Cardiac muscle cell (in vitro differentiated cells and primary cell): Measurements from ENCODE around the gene ACSBG1. TPM values are rescaled to one million over a fixed set of nuclear protein-coding genes. Genes with fewer than 3 reads are reported as not detected.

Source experiments
- DNase-seq, 2 donors: peaks; one replicate each; pipeline versions ENCODE4 v3.0.0 to v3.0.0-alpha.2; 2010 to 2017; ENCODE audit warnings: low read depth in 1 of 2, low spot score in 1 of 2
- H3K27ac ChIP-seq: fragments of 200-600 bp; sonication (generic); 2 replicates; pipeline ENCODE4 v1.5.1; 2016
- H3K27me3 ChIP-seq: fragments of 200-600 bp; sonication (generic); 2 replicates; pipeline ENCODE4 v1.6.0; 2016; ENCODE audit warnings: control low read depth
- H3K36me3 ChIP-seq: fragments of 200-600 bp; sonication (generic); 2 replicates; pipeline ENCODE4 v1.5.1; 2016; ENCODE audit warnings: control low read depth
- H3K4me1 ChIP-seq: fragments of 200-600 bp; sonication (generic); 2 replicates; pipeline ENCODE4 v1.8.1; 2017; ENCODE audit warnings: low read depth, mild to moderate bottlenecking, mixed run types
- H3K4me3 ChIP-seq: fragments of 200-600 bp; sonication (generic); 2 replicates; pipeline ENCODE4 v1.5.1; 2016; ENCODE audit warnings: mild to moderate bottlenecking
- H3K9me3 ChIP-seq: fragments of 200-600 bp; sonication (generic); 2 replicates; pipeline ENCODE4 v1.5.1; 2017; ENCODE audit warnings: low read depth, mild to moderate bottlenecking, control low read depth
- polyA plus RNA-seq: library from polyadenylated mRNA; unstranded; fragments of >200 nt; fragmentation: Nextera tagmentation; extraction: Ambion mirVana; gene quantifications from 2 replicates; pipeline ENCODE4 v1.2.1, GENCODE V29; 2016
- total RNA-seq: library from RNA; depleted of rRNA; stranded (reverse); fragments of >200 nt; gene quantifications from 2 replicates; pipeline ENCODE4 v1.2.3, GENCODE V29; 2016
- TF ChIP-seq, protein P1 (sequence below): IDR thresholded peaks from 2 replicates; pipeline ENCODE4 v1.5.1; 2012; ENCODE audit warnings: low read depth, mild to moderate bottlenecking, low read length

ACSBG1 gene
- total and polyA plus RNA-seq, 2 experiments from 2014 or later = 0.13 to 0.24 TPM

DNA sequence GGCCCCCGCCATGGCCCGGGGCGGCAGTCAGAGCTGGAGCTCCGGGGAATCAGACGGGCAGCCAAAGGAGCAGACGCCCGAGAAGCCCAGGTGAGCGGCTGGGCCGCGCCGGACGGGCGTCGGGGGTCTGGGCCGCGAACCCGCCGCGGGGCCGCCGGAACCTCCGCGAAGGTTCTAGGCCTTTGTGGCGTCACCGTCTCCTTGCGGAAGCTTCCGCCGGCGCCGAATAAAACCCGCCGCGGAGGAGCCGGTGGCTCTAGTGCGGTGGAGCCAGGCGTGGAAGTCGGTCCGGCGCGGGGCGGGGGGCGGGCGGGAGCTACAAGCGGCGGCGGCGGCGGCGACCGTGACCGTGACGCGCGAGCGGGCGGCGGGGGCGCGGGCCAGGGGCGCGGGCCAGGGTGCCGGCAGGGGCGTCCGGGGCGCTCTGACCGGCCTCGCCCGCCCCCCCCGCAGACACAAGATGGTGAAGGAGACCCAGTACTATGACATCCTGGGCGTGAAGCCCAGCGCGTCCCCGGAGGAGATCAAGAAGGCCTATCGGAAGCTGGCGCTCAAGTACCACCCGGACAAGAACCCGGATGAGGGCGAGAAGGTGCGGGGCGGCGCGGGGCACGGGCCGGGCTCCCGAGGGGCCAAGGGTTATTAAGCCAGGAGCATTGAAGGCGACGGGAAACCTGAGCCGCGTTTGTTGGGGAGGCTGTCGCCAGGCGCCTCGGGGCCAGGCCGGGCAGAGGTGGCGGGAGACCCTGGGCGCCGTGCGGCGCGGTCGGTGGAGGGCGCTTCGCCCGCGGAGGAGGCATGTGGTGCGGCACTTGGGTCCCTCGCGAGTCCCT is 30.2 kb upstream of the ACSBG1 start, which contains the start of gene DNAJA4:
Gene DNAJA4, plus strand, starts transcription at position 259 of the 833 bp plus-strand sequence. Its CDS starts 202 bp downstream, at position 461.
- peaks cover 8% of the 10 kb centered on the region for H3K27me3 ChIP-seq
- TF ChIP-seq, protein P1, sequence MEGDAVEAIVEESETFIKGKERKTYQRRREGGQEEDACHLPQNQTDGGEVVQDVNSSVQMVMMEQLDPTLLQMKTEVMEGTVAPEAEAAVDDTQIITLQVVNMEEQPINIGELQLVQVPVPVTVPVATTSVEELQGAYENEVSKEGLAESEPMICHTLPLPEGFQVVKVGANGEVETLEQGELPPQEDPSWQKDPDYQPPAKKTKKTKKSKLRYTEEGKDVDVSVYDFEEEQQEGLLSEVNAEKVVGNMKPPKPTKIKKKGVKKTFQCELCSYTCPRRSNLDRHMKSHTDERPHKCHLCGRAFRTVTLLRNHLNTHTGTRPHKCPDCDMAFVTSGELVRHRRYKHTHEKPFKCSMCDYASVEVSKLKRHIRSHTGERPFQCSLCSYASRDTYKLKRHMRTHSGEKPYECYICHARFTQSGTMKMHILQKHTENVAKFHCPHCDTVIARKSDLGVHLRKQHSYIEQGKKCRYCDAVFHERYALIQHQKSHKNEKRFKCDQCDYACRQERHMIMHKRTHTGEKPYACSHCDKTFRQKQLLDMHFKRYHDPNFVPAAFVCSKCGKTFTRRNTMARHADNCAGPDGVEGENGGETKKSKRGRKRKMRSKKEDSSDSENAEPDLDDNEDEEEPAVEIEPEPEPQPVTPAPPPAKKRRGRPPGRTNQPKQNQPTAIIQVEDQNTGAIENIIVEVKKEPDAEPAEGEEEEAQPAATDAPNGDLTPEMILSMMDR = peak; percentile 21
- H3K4me3 ChIP-seq = no peak within 1 kb of the TSS
- no peaks in the 10 kb centered on the region for H3K9me3 ChIP-seq
- H3K4me1 ChIP-seq = peaks cover 19% of the 10 kb centered on the region
- H3K27ac ChIP-seq = peak within 1 kb of the TSS; percentile 89
- H3K36me3 ChIP-seq = no peaks in the 10 kb centered on the region
- peak in 1 of 2 donors; percentile 71 for DNase-seq

DNA sequence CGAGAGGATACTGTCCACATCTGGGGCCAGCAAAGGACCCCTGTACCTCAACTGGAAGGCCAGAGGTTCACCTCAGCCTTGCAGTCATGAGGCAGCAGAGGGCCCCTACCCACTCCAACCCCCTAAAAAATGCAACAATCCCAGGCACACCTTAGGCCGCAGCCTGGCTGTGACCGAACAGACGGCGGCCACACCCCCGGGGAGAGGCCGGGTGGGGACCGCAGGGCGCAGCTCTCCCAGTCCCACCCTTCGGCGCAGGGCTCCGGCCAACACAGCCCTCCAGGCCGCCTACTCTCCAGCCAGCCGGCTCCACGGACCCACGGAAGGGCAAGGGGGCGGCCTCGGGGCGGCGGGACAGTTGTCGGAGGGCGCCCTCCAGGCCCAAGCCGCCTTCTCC is 29.5 kb upstream of the ACSBG1 start:
- TF ChIP-seq, protein P1 = no peak
- H3K4me1 ChIP-seq = peaks cover 19% of the 10 kb centered on the region
- H3K9me3 ChIP-seq = no peaks in the 10 kb centered on the region
- H3K4me3 ChIP-seq = no peak overlapping the region
- DNase-seq = no peak
- peaks cover 8% of the 10 kb centered on the region for H3K27me3 ChIP-seq
- no peaks in the 10 kb centered on the region for H3K36me3 ChIP-seq
- no peak overlapping the region for H3K27ac ChIP-seq

DNA sequence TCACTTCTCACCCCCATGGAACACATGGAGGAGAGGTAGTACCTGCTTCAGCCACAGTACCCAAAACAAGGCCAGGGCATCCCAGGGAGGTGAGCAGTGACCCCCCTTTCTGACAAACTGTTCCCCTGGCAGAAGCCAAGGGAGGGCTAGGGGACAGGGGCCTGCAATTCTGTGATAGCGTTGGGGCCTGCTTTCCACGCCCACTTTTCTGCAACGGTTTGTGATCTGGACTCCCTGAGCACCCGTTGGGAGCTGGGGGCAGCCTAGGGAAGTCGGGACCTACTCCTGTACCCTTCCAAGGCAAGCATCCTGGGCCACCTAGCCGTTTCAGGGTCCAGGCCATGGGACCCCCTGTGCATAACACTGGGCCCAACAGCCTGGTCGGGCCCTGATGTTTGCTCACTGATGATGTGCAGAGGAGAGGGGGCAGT is 29.0 kb upstream of the ACSBG1 start:
- TF ChIP-seq, protein P1 = no peak
- Histone ChIP-seq H3K9me3 (no peaks in the 10 kb centered on the region), H3K27ac (no peak overlapping the region), H3K4me3 (no peak overlapping the region), H3K27me3 (peaks cover 8% of the 10 kb centered on the region), H3K36me3 (no peaks in the 10 kb centered on the region), H3K4me1 (peaks cover 19% of the 10 kb centered on the region)
- DNase-seq = no peak

DNA sequence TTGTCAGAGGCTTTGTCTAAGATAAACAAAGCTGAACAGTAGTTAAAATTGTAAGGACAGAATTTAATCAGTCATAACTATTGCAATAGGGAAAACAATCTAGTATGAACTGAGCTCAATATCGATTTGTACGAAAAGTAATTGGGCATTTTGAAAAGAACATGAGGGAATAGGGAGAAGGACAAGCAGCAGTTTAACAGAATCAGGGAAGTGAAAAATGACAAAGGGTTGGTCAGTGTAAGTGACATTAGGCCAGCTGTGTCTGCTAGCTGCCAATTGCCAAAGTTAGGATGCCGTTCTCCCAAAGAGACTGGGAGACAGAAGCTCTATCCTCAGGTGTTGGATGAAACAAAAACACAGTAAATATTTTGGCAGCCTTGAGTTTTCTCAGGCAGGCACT is 26.7 kb upstream of the ACSBG1 start:
- no peak overlapping the region for H3K4me3 ChIP-seq
- TF ChIP-seq, protein P1 = no peak
- no peak for DNase-seq
- no peak overlapping the region for H3K27ac ChIP-seq
- peaks cover 7% of the 10 kb centered on the region for H3K4me1 ChIP-seq
- H3K9me3 ChIP-seq = no peaks in the 10 kb centered on the region
- peaks cover 8% of the 10 kb centered on the region for H3K27me3 ChIP-seq
- no peaks in the 10 kb centered on the region for H3K36me3 ChIP-seq

DNA sequence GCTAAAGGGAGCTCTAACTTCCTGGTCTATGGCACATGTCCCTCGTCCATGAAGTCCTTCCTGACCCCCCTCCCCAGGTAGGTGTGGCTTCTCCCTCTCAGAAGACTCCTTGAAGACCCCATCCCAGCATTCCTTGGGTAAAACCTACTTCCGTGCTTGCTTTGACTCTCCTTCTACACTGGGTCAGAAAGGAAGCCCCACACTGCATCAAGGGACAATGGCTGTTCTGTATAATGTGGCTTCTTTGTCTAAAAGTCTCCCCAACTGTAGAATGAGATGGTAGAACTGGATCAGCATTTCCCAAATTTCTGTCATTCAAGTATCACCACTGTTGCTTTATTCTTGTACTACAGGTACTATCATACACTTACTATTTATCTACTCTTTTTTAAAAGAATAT is 26.1 kb upstream of the ACSBG1 start:
- no peak overlapping the region for H3K27ac ChIP-seq
- peaks cover 8% of the 10 kb centered on the region for H3K27me3 ChIP-seq
- TF ChIP-seq, protein P1 = no peak
- no peaks in the 10 kb centered on the region for H3K36me3 ChIP-seq
- H3K9me3 ChIP-seq = no peaks in the 10 kb centered on the region
- no peak for DNase-seq
- H3K4me1 ChIP-seq = peaks cover 4% of the 10 kb centered on the region
- no peak overlapping the region for H3K4me3 ChIP-seq
